K562 (cell line): ENCODE data around the gene ZNF318. TPM values are rescaled to one million over a fixed set of nuclear protein-coding genes. Genes with fewer than 3 reads are reported as not detected.

ENCODE experiments used
- polyA plus RNA-seq, 8 experiments: library from polyadenylated mRNA; depleted of rRNA in 4 of 8; stranded (reverse) in 5 of 8; unstranded in 3 of 8; fragments of >200 nt; fragmentation: Nextera tagmentation in 2 of 8; fragmentation: Illumina TruSeq in 1 of 8; extraction: Ambion mirVana in 2 of 8; extraction: Trizol in 1 of 8; gene quantifications; 2 replicates each; pipeline versions ENCODE4 v1.2.1 to v1.2.3, GENCODE V29; 2011 to 2014; ENCODE audit warnings: inconsistent platforms in 1 of 8, missing spikeins in 1 of 8
- total RNA-seq, 7 experiments: library from RNA; depleted of rRNA in 6 of 7; stranded (reverse); fragments of >200 nt in 6 of 7; fragmentation: Illumina TruSeq in 2 of 7; extraction: Trizol in 2 of 7; gene quantifications; 2 replicates each; pipeline versions ENCODE4 v1.2.1 to v1.2.3, GENCODE V29; 2011 to 2021; ENCODE audit warnings: low replicate concordance in 1 of 7
- TF ChIP-seq, protein P1 (sequence below): fragments of 250-450 bp; sonication (Bioruptor Pico); IDR thresholded peaks from 2 replicates; pipeline ENCODE4 v1.4.0; 2020

The ZNF318 gene
- total and polyA plus RNA-seq, 9 of the 15 experiments (the other 6 are each of a cell fraction or from before 2014, with no cell fraction given): 3.2 to 19.0 (median 9.2) TPM

DNA sequence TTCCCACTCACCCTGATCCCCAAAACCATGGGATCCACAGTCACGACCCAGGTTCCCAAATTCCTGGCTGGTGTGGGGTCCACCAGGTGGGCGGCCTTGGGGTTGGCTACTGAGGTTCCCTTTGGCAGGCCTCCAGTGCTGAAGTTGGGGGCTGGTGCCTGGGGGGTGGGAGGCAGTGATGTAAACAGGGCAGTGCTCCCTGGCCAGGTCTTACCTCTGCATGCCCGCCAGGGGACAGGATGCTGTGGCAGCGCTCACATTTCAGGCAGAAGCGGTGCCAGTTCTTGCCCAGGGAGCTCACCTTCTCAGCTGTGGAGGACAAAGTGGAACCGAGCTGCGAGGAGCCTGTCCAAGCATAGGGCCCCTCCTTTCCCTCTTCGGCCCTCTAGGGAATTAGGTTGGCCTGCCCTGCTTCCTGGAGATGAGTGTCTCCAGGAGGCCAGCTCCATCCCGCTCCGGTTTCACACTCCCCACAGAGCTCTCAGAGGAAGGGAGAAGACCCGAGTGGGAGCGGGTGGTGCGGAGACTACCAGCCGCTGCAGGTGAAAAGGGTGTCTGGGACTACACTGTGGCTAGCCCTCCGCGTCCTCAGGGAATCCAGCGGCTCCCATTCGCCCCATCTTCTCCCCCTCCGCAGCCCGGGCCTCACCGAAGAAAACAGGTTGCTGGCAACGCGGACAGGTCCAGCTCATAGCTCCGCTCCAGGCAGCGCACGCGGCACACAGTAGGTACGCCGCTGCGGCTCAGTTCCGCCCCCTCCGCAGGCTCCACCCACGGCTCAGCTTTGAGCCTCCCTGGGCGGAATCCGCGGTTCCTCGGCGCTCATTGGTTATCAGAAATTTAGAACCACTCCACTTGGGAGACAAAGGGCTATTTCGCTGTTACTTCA is 61.1 kb downstream of the ZNF318 start, which contains the start of gene CRIP3 (continued):
- TF ChIP-seq, protein P1, sequence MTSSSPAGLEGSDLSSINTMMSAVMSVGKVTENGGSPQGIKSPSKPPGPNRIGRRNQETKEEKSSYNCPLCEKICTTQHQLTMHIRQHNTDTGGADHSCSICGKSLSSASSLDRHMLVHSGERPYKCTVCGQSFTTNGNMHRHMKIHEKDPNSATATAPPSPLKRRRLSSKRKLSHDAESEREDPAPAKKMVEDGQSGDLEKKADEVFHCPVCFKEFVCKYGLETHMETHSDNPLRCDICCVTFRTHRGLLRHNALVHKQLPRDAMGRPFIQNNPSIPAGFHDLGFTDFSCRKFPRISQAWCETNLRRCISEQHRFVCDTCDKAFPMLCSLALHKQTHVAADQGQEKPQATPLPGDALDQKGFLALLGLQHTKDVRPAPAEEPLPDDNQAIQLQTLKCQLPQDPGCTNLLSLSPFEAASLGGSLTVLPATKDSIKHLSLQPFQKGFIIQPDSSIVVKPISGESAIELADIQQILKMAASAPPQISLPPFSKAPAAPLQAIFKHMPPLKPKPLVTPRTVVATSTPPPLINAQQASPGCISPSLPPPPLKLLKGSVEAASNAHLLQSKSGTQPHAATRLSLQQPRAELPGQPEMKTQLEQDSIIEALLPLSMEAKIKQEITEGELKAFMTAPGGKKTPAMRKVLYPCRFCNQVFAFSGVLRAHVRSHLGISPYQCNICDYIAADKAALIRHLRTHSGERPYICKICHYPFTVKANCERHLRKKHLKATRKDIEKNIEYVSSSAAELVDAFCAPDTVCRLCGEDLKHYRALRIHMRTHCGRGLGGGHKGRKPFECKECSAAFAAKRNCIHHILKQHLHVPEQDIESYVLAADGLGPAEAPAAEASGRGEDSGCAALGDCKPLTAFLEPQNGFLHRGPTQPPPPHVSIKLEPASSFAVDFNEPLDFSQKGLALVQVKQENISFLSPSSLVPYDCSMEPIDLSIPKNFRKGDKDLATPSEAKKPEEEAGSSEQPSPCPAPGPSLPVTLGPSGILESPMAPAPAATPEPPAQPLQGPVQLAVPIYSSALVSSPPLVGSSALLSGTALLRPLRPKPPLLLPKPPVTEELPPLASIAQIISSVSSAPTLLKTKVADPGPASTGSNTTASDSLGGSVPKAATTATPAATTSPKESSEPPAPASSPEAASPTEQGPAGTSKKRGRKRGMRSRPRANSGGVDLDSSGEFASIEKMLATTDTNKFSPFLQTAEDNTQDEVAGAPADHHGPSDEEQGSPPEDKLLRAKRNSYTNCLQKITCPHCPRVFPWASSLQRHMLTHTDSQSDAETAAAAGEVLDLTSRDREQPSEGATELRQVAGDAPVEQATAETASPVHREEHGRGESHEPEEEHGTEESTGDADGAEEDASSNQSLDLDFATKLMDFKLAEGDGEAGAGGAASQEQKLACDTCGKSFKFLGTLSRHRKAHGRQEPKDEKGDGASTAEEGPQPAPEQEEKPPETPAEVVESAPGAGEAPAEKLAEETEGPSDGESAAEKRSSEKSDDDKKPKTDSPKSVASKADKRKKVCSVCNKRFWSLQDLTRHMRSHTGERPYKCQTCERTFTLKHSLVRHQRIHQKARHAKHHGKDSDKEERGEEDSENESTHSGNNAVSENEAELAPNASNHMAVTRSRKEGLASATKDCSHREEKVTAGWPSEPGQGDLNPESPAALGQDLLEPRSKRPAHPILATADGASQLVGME (CRISPR knock-in tag): no peak
- TF ChIP-seq, all 486 proteins: peak for 19
